ENCODE measurements around the gene F2RL2. TPM values are rescaled to one million over a fixed set of nuclear protein-coding genes. Genes with fewer than 3 reads are reported as not detected.

F2RL2 gene
- total and polyA plus RNA-seq, 10 of the 15 experiments (the other 5 are each of a cell fraction or from before 2014, with no cell fraction given): 0.03 to 0.24 (median 0.08) TPM; not detected in 5

DNA sequence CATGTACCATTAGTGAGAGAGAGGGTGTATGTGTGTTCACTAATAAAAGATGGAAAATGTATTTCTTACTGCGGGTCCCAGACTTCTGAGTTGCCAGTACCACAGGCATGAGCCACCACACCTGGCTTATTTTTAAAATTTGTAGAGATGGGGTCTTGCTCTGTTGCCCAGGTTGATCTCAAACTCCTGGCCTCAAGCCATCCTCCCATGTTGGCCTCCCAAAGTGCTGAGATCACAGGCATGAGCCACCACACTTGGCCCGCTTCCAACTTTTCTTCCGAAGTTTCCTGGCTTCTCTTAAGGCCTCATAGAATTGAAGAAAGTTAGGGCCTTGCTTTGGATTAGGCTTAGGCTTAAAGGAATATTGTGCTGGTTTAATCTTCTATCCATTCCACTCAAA, 40.4 kb upstream of the F2RL2 start:
- no peak for ATAC-seq
- intact Hi-C loops (cut with micrococcal nuclease; ENCODE audit: unreplicated experiment) (loop anchor here (10.0 kb wide), 1 partner anchor 1299 kb away; no protein-coding TSS in a partner anchor), in situ Hi-C loops (cut with MboI) (no loop called here)
- Histone ChIP-seq H3K36me3 (ENCODE audit: control insufficient read depth in 2 of 2, insufficient read depth in 2 of 2, low read length in 1 of 2) (peaks cover 0 to 2% of the 10 kb centered on the region in 2 experiments; a peak in 1 of 4 replicates), H3K4me3 (no peak overlapping the region), H3K9me3 (replicated peaks; ENCODE audit: control insufficient read depth, insufficient read depth, low read length) (no peaks in the 10 kb centered on the region), H4K20me1 (ENCODE audit: control insufficient read depth, insufficient read depth) (no peaks in the 10 kb centered on the region), H3K9ac (ENCODE audit: control insufficient read depth, insufficient read depth, low read length) (no peak overlapping the region), H3K79me2 (ENCODE audit: control insufficient read depth, insufficient read depth, low read length) (no peaks in the 10 kb centered on the region), H3K4me2 (ENCODE audit: control insufficient read depth, insufficient read depth) (no peak overlapping the region), H2AFZ (ENCODE audit: control insufficient read depth, low read depth, low read length) (no peak overlapping the region), H3K27ac (ENCODE audit: control insufficient read depth, insufficient read depth) (no peak overlapping the region), H3K27me3 (replicated peaks in 1 of 2; ENCODE audit: control insufficient read depth in 2 of 2, insufficient read depth in 2 of 2, low read length in 1 of 2) (no peaks in the 10 kb centered on the region), H3K4me1 (ENCODE audit: control insufficient read depth, insufficient read depth, low read length) (no peaks in the 10 kb centered on the region)
- no peak for FAIRE-seq
- no peak for DNase-seq (ENCODE audit: low read depth, low spot score)
- ChIA-PET SMC1A (ENCODE audit: uncharacterized antibody, unreplicated experiment) (interaction anchor here (0.6 to 1.5 kb wide), 2 partner anchors 39 to 111 kb away, joined by 3 to 4 read pairs; no protein-coding TSS in a partner anchor), RAD21 (ENCODE audit: unreplicated experiment) (no interaction called here), CTCF (interaction anchor here (0.6 kb wide), 1 partner anchor 10 kb away, joined by 3 read pairs; no protein-coding TSS in a partner anchor), POLR2A (no interaction called here)
- TF ChIP-seq CHD4 (IDR thresholded peaks at IDR 0.05): no peak
- TF ChIP-seq, protein P1, sequence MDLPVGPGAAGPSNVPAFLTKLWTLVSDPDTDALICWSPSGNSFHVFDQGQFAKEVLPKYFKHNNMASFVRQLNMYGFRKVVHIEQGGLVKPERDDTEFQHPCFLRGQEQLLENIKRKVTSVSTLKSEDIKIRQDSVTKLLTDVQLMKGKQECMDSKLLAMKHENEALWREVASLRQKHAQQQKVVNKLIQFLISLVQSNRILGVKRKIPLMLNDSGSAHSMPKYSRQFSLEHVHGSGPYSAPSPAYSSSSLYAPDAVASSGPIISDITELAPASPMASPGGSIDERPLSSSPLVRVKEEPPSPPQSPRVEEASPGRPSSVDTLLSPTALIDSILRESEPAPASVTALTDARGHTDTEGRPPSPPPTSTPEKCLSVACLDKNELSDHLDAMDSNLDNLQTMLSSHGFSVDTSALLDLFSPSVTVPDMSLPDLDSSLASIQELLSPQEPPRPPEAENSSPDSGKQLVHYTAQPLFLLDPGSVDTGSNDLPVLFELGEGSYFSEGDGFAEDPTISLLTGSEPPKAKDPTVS (IDR thresholded peaks at IDR 0.05; ENCODE audit: low read depth, low read length): no peak
- TF ChIP-seq CBX5 (IDR thresholded peaks at IDR 0.05; ENCODE audit: low read depth): no peak
- BruUV-seq (replicated peaks): no TSS peak
- WGBS (ENCODE audit: insufficient coverage, insufficient replicate concordance, low lambda C conversion rate, missing lambda C conversion rate): 82% methylated on average over 3 of the region's 3 CpGs

DNA sequence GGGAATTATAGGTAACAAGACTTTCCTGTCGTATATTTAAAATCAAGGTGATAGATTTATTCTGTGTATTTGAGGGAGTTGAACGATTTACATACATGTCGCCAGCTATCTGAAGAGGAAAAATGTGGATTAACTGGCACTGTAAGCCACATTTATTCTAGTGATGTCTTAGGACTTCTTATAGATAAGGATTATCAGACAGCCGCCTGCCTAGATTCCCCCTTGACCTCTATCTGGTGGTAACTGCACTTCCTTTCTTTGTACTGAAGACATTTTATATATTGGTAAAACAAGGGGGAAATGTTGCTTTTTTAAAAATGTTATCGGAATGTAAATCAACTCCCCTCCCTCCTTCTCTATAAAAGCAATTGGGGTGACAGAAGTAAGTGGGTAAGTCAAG, 39.3 kb upstream of the F2RL2 start:
- in situ Hi-C loops (cut with MboI): no loop called here
- Histone ChIP-seq H3K9ac (ENCODE audit: control insufficient read depth, insufficient read depth, low read length) (no peak overlapping the region), H3K27me3 (replicated peaks in 1 of 2; ENCODE audit: control insufficient read depth in 2 of 2, insufficient read depth in 2 of 2, low read length in 1 of 2) (no peaks in the 10 kb centered on the region), H3K4me3 (no peak overlapping the region), H3K4me1 (ENCODE audit: control insufficient read depth, insufficient read depth, low read length) (no peaks in the 10 kb centered on the region), H4K20me1 (ENCODE audit: control insufficient read depth, insufficient read depth) (no peaks in the 10 kb centered on the region), H3K79me2 (ENCODE audit: control insufficient read depth, insufficient read depth, low read length) (no peaks in the 10 kb centered on the region), H2AFZ (ENCODE audit: control insufficient read depth, low read depth, low read length) (no peak overlapping the region), H3K9me3 (replicated peaks; ENCODE audit: control insufficient read depth, insufficient read depth, low read length) (no peaks in the 10 kb centered on the region), H3K27ac (ENCODE audit: control insufficient read depth, insufficient read depth) (no peak overlapping the region), H3K36me3 (ENCODE audit: control insufficient read depth in 2 of 2, insufficient read depth in 2 of 2, low read length in 1 of 2) (peaks cover 0 to 3% of the 10 kb centered on the region in 2 experiments; a peak in 1 of 4 replicates), H3K4me2 (ENCODE audit: control insufficient read depth, insufficient read depth) (no peak overlapping the region)
- POLR2A ChIA-PET: no interaction called here
- CTCF ChIA-PET: no interaction called here
- ATAC-seq (no peak), DNase-seq (ENCODE audit: low read depth, low spot score) (no peak), FAIRE-seq (no peak)
- BruUV-seq (replicated peaks): no TSS peak
- RAD21 ChIA-PET (ENCODE audit: unreplicated experiment): no interaction called here
- 90% methylated on average over 5 of the region's 5 CpGs for WGBS (ENCODE audit: insufficient coverage, insufficient replicate concordance, low lambda C conversion rate, missing lambda C conversion rate)
- intact Hi-C loops (cut with micrococcal nuclease; ENCODE audit: unreplicated experiment): loop anchor here (10.0 kb wide), 1 partner anchor 1298 kb away; no protein-coding TSS in a partner anchor
- SMC1A ChIA-PET (ENCODE audit: uncharacterized antibody, unreplicated experiment): no interaction called here
- TF ChIP-seq, protein P2, sequence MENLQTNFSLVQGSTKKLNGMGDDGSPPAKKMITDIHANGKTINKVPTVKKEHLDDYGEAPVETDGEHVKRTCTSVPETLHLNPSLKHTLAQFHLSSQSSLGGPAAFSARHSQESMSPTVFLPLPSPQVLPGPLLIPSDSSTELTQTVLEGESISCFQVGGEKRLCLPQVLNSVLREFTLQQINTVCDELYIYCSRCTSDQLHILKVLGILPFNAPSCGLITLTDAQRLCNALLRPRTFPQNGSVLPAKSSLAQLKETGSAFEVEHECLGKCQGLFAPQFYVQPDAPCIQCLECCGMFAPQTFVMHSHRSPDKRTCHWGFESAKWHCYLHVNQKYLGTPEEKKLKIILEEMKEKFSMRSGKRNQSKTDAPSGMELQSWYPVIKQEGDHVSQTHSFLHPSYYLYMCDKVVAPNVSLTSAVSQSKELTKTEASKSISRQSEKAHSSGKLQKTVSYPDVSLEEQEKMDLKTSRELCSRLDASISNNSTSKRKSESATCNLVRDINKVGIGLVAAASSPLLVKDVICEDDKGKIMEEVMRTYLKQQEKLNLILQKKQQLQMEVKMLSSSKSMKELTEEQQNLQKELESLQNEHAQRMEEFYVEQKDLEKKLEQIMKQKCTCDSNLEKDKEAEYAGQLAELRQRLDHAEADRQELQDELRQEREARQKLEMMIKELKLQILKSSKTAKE (IDR thresholded peaks at IDR 0.05; ENCODE audit: low read depth, poor library complexity, severe bottlenecking): no peak
- TF ChIP-seq KDM1A (IDR thresholded peaks at IDR 0.05; ENCODE audit: borderline replicate concordance): no peak
- TF ChIP-seq SP1 (IDR thresholded peaks at IDR 0.05; ENCODE audit: low read depth, low read length): no peak
- TF ChIP-seq, protein P3, sequence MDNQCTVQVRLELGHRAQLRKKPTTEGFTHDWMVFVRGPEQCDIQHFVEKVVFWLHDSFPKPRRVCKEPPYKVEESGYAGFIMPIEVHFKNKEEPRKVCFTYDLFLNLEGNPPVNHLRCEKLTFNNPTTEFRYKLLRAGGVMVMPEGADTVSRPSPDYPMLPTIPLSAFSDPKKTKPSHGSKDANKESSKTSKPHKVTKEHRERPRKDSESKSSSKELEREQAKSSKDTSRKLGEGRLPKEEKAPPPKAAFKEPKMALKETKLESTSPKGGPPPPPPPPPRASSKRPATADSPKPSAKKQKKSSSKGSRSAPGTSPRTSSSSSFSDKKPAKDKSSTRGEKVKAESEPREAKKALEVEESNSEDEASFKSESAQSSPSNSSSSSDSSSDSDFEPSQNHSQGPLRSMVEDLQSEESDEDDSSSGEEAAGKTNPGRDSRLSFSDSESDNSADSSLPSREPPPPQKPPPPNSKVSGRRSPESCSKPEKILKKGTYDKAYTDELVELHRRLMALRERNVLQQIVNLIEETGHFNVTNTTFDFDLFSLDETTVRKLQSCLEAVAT (IDR thresholded peaks at IDR 0.05): no peak
- TF ChIP-seq, protein P4, sequence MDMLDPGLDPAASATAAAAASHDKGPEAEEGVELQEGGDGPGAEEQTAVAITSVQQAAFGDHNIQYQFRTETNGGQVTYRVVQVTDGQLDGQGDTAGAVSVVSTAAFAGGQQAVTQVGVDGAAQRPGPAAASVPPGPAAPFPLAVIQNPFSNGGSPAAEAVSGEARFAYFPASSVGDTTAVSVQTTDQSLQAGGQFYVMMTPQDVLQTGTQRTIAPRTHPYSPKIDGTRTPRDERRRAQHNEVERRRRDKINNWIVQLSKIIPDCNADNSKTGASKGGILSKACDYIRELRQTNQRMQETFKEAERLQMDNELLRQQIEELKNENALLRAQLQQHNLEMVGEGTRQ (IDR thresholded peaks at IDR 0.05; ENCODE audit: borderline replicate concordance, low read depth, low read length): no peak
- no peak for TF ChIP-seq RCOR1 (conservative IDR thresholded peaks at IDR 0.05; ENCODE audit: low read depth, low read length)
- TF ChIP-seq CBX3 (IDR thresholded peaks at IDR 0.05; ENCODE audit: borderline replicate concordance, low read depth): no peak
- no peak for TF ChIP-seq MTA2 (IDR thresholded peaks at IDR 0.05; ENCODE audit: low read depth)
- no peak for TF ChIP-seq EED (IDR thresholded peaks at IDR 0.05; ENCODE audit: low read depth)
